ENCODE data around the gene DNAJC5.

GRCh38 chr20:63868264-63868663, 26.7 kb upstream of the DNAJC5 start:
- TF ChIP-seq CTCF (IDR thresholded peaks at IDR 0.05; ENCODE audit: insufficient read depth, low read length): no peak
- TF ChIP-seq POLR2AphosphoS5 (IDR thresholded peaks at IDR 0.05; ENCODE audit: low read depth): no peak
- no peak for TF ChIP-seq GABPA (IDR thresholded peaks at IDR 0.05; ENCODE audit: low read depth)
- no peak for TF ChIP-seq SPI1 (IDR thresholded peaks at IDR 0.05; ENCODE audit: borderline replicate concordance, low read depth)
- TF ChIP-seq REST (IDR thresholded peaks at IDR 0.05; ENCODE audit: insufficient replicate concordance, low read depth): no peak
